Lung (tissue), 12 donors: ENCODE measurements around the gene WAPL. TPM values are rescaled to one million over a fixed set of nuclear protein-coding genes. Genes with fewer than 3 reads are reported as not detected.

Experiments
- ATAC-seq: fragments of 200-7000 bp; cut with Tn5 transposase; one replicate; pipeline ENCODE4 v1.9.1; 2020; ENCODE audit warnings: moderate number of reproducible peaks; ENCODE audit not compliant: insufficient read depth, low FRiP score
- DNase-seq, 3 donors: peaks; one replicate each; pipeline ENCODE4 v3.0.0-alpha.2; 2013 to 2017
- H3K27ac ChIP-seq, 2 donors: one replicate each; pipeline ENCODE4 v1.5.1; 2013; ENCODE audit warnings: mild to moderate bottlenecking in 2 of 2, moderate library complexity in 2 of 2, control low read depth in 1 of 2, inconsistent platforms in 1 of 2, low read depth in 1 of 2, low read length in 1 of 2
- H3K27me3 ChIP-seq, 3 donors: one replicate each; pipeline ENCODE4 v1.5.1; 2013; ENCODE audit warnings: low read length in 2 of 3; ENCODE audit not compliant: control insufficient read depth in 3 of 3, insufficient read depth in 3 of 3
- H3K36me3 ChIP-seq, 4 donors: one replicate each; pipeline ENCODE4 v1.5.1; 2013; ENCODE audit warnings: low read length in 4 of 4, mild to moderate bottlenecking in 1 of 4, moderate library complexity in 1 of 4; ENCODE audit not compliant: control insufficient read depth in 4 of 4, insufficient read depth in 4 of 4
- H3K4me1 ChIP-seq, 5 donors: one replicate each; pipeline ENCODE4 v1.5.1; 2013; ENCODE audit warnings: low read length in 5 of 5, mild to moderate bottlenecking in 2 of 5, moderate library complexity in 1 of 5; ENCODE audit not compliant: control insufficient read depth in 5 of 5, insufficient read depth in 5 of 5
- H3K4me3 ChIP-seq: one replicate; pipeline ENCODE4 v1.5.1; 2013; ENCODE audit warnings: mild to moderate bottlenecking, control low read depth, moderate library complexity
- H3K9ac ChIP-seq, 2 donors: one replicate each; pipeline ENCODE4 v1.5.1; 2013; ENCODE audit warnings: low read length in 2 of 2, control low read depth in 1 of 2; ENCODE audit not compliant: insufficient read depth in 1 of 2
- H3K9me3 ChIP-seq, 4 donors: one replicate each; pipeline ENCODE4 v1.5.1; 2013; ENCODE audit warnings: low read length in 3 of 4, mild to moderate bottlenecking in 1 of 4, moderate library complexity in 1 of 4; ENCODE audit not compliant: control insufficient read depth in 4 of 4, insufficient read depth in 3 of 4
- CTCF ChIP-seq: IDR thresholded peaks from 2 replicates; pipeline ENCODE4 v1.5.1; 2012; ENCODE audit warnings: mild to moderate bottlenecking; ENCODE audit errors: control extremely low read depth, extremely low read depth
- WGBS, 2 donors: extraction: QIAGEN DNeasy Blood & Tissue Kit; methylation state at CpG; one replicate each; pipeline ENCODE4 v1.1.7; 2013; 5-methylcytosine and 5-hydroxymethylcytosine counted together
- polyA plus RNA-seq, 2 donors: library from polyadenylated mRNA; stranded (reverse); fragments of 200-250 nt; gene quantifications; one replicate each; pipeline ENCODE4 v1.2.1, GENCODE V29; 2013
- total RNA-seq, 2 donors: library from RNA; depleted of rRNA in 1 of 2; stranded (reverse); fragments of >200 nt in 1 of 2; gene quantifications; one replicate each; pipeline ENCODE4 v1.2.1, GENCODE V29; 2014 to 2021
- donor health status: control.
- donor health status: control.
- donor health status: Bipolar disorder and iron deficiency.
- donor health status: healthy.
- donor health status: DM: yes; HTN: yes; CAD: no.

The WAPL gene
- total and polyA plus RNA-seq, 4 donors, result 15.0 to 67.8 (median 24.0) TPM

- H3K9ac ChIP-seq, result no peak overlapping the region
- TF ChIP-seq CTCF, result no peak
- DNase-seq, result no peak
- no peaks in the 10 kb centered on the region for H3K9me3 ChIP-seq
- no peak overlapping the region for H3K4me3 ChIP-seq
- 79 to 84% methylated on average over 7 of the region's 7 CpGs for WGBS, 2 donors
- peaks cover 0 to 6% (median 0%) of the 10 kb centered on the region in 5 donors for H3K4me1 ChIP-seq
- ATAC-seq, result no peak
- H3K27ac ChIP-seq, result no peak overlapping the region
- H3K27me3 ChIP-seq, result no peaks in the 10 kb centered on the region
- peaks cover 17 to 42% (median 24%) of the 10 kb centered on the region in 4 donors for H3K36me3 ChIP-seq
Measured at GRCh38 chr10:86449926-86450558, 71.5 kb downstream of the WAPL start.

- ATAC-seq, result no peak
Measured at GRCh38 chr10:86447432-86447831, 74.2 kb downstream of the WAPL start.

GRCh38 chr10:86446987-86447386 is 74.6 kb downstream of the WAPL start:
- WGBS, 2 donors, result 83 to 96% methylated on average over 1 of the region's 1 CpG
- no peak for TF ChIP-seq CTCF
- Histone ChIP-seq H3K9ac (no peak overlapping the region), H3K4me1 (peaks cover 0 to 6% (median 0%) of the 10 kb centered on the region in 5 donors), H3K27ac (no peak overlapping the region), H3K9me3 (no peaks in the 10 kb centered on the region), H3K27me3 (no peaks in the 10 kb centered on the region), H3K36me3 (peaks cover 22 to 53% (median 29%) of the 10 kb centered on the region in 4 donors), H3K4me3 (no peak overlapping the region)
- no peak for ATAC-seq
- DNase-seq, result peak in 2 of 3 donors; percentile 40 to 51

More at GRCh38 chr10:86447432-86447831, 74.2 kb downstream of the WAPL start:
- H3K36me3 ChIP-seq, result peaks cover 23 to 55% (median 28%) of the 10 kb centered on the region in 4 donors
- TF ChIP-seq CTCF, result no peak
- no peak overlapping the region for H3K9ac ChIP-seq
- H3K4me3 ChIP-seq, result no peak overlapping the region
- no peaks in the 10 kb centered on the region for H3K27me3 ChIP-seq
- DNase-seq, result peak in 1 of 3 donors; percentile 6
- H3K9me3 ChIP-seq, result no peaks in the 10 kb centered on the region
- H3K27ac ChIP-seq, result no peak overlapping the region
- WGBS, 2 donors, result 98 to 100% methylated on average over 1 of the region's 1 CpG
- H3K4me1 ChIP-seq, result peaks cover 0 to 6% (median 0%) of the 10 kb centered on the region in 5 donors

- Histone ChIP-seq H3K4me1 (peaks cover 0 to 6% (median 0%) of the 10 kb centered on the region in 5 donors), H3K27ac (no peak overlapping the region), H3K4me3 (no peak overlapping the region), H3K9ac (no peak overlapping the region), H3K9me3 (no peaks in the 10 kb centered on the region), H3K27me3 (no peaks in the 10 kb centered on the region), H3K36me3 (peaks cover 23 to 55% (median 29%) of the 10 kb centered on the region in 4 donors)
- 79 to 80% methylated on average over 1 of the region's 1 CpG for WGBS, 2 donors
- no peak for ATAC-seq
- TF ChIP-seq CTCF, result no peak
- DNase-seq, result no peak
Measured at GRCh38 chr10:86446440-86446839, 75.2 kb downstream of the WAPL start.
